Neuronal stem cell (in vitro differentiated cells): ENCODE measurements around the gene PCDH10.

Experiments used
- DNase-seq: peaks from one replicate; pipeline ENCODE4 v3.0.0-alpha.2; 2013; ENCODE audit warnings: low spot score
- H2AFZ ChIP-seq: one replicate; pipeline ENCODE4 v1.6.1; 2013; ENCODE audit warnings: mild to moderate bottlenecking, low read length, inconsistent platforms
- H2AK5ac ChIP-seq: 2 replicates; pipeline ENCODE4 v1.6.1; 2013; ENCODE audit warnings: low read depth, mild to moderate bottlenecking, inconsistent platforms, low read length, moderate library complexity, mixed read lengths
- H2BK120ac ChIP-seq: 2 replicates; pipeline ENCODE4 v1.6.1; 2013; ENCODE audit warnings: low read depth, mild to moderate bottlenecking, inconsistent platforms, low read length, moderate library complexity, mixed read lengths
- H2BK12ac ChIP-seq: one replicate; pipeline ENCODE4 v1.6.1; 2013; ENCODE audit warnings: low read length, inconsistent platforms
- H2BK15ac ChIP-seq: 2 replicates; pipeline ENCODE4 v1.6.1; 2013; ENCODE audit warnings: mild to moderate bottlenecking, low read length, inconsistent platforms, mixed read lengths
- H2BK5ac ChIP-seq: one replicate; pipeline ENCODE4 v1.6.1; 2013; ENCODE audit warnings: inconsistent platforms, mild to moderate bottlenecking, low read length, moderate library complexity
- H3K14ac ChIP-seq: one replicate; pipeline ENCODE4 v1.6.1; 2013; ENCODE audit warnings: low read length, inconsistent platforms
- H3K18ac ChIP-seq: 2 replicates; pipeline ENCODE4 v1.6.1; 2013; ENCODE audit warnings: low read length, inconsistent platforms
- H3K23ac ChIP-seq: 2 replicates; pipeline ENCODE4 v1.6.1; 2013; ENCODE audit warnings: low read depth, mild to moderate bottlenecking, mixed read lengths, low read length, inconsistent platforms; ENCODE audit not compliant: poor library complexity
- H3K27ac ChIP-seq: replicated peaks from 3 replicates; pipeline ENCODE4 v1.5.1; 2013; ENCODE audit warnings: low read length, inconsistent platforms
- H3K27me3 ChIP-seq, 3 experiments: 2 replicates each; pipeline ENCODE4 v1.6.1; 2013; ENCODE audit warnings: low read length in 3 of 3, mild to moderate bottlenecking in 2 of 3, inconsistent platforms in 1 of 3, low read depth in 1 of 3, mixed read lengths in 1 of 3, moderate library complexity in 1 of 3; ENCODE audit not compliant: control insufficient read depth in 3 of 3, insufficient read depth in 3 of 3
- H3K36me3 ChIP-seq, 2 donors: replicated peaks in 1 of 2; 2 replicates each; pipeline ENCODE4 v1.6.1; 2013; ENCODE audit warnings: low read length in 2 of 2; ENCODE audit not compliant: control insufficient read depth in 2 of 2, insufficient read depth in 2 of 2
- H3K4ac ChIP-seq: 2 replicates; pipeline ENCODE4 v1.6.1; 2013; ENCODE audit warnings: inconsistent platforms, mild to moderate bottlenecking, low read length, moderate library complexity
- H3K4me1 ChIP-seq, 2 donors: 1 replicate in 1 of 2; 2 replicates in 1 of 2; pipeline ENCODE4 v1.6.1; 2013; ENCODE audit warnings: low read length in 2 of 2, low read depth in 1 of 2; ENCODE audit not compliant: control insufficient read depth in 2 of 2, insufficient read depth in 1 of 2
- H3K4me2 ChIP-seq: one replicate; pipeline ENCODE4 v1.6.1; 2013; ENCODE audit warnings: mild to moderate bottlenecking, low read length, inconsistent platforms; ENCODE audit not compliant: insufficient read depth, poor library complexity, severe bottlenecking
- H3K4me3 ChIP-seq, 2 donors: 2 replicates each; pipeline ENCODE4 v1.5.1; 2013; ENCODE audit warnings: low read length in 2 of 2, mild to moderate bottlenecking in 2 of 2, inconsistent platforms in 1 of 2, moderate library complexity in 1 of 2
- H3K79me1 ChIP-seq: one replicate; pipeline ENCODE4 v1.6.1; 2013; ENCODE audit warnings: low read depth, mild to moderate bottlenecking, inconsistent platforms, low read length, moderate library complexity
- H3K9ac ChIP-seq: one replicate; pipeline ENCODE4 v1.6.1; 2013; ENCODE audit warnings: mild to moderate bottlenecking, low read depth, low read length, inconsistent platforms; ENCODE audit not compliant: poor library complexity
- H3K9me3 ChIP-seq, 2 donors: replicated peaks in 1 of 2; 2 replicates each; pipeline versions ENCODE3 to v1.6.1; 2013; ENCODE audit warnings: low read length in 2 of 2, mild to moderate bottlenecking in 2 of 2, inconsistent platforms in 1 of 2, low read depth in 1 of 2, mixed read lengths in 1 of 2, moderate library complexity in 1 of 2; ENCODE audit not compliant: control insufficient read depth in 2 of 2, insufficient read depth in 1 of 2
- H4K8ac ChIP-seq: one replicate; pipeline ENCODE4 v1.6.1; 2013; ENCODE audit warnings: low read depth, mild to moderate bottlenecking, inconsistent platforms, low read length, moderate library complexity
- H4K91ac ChIP-seq: one replicate; pipeline ENCODE4 v1.6.1; 2013; ENCODE audit warnings: low read length, low read depth, mild to moderate bottlenecking, inconsistent platforms; ENCODE audit not compliant: poor library complexity
- whole genome bisulfite sequencing, 2 donors: extraction: QIAGEN DNeasy Blood & Tissue Kit; methylation state at CpG; one replicate each; pipeline ENCODE4 v1.1.7; 2013; ENCODE audit warnings: missing lambda C conversion rate in 2 of 2, mixed read lengths in 1 of 2; ENCODE audit not compliant: insufficient read length in 2 of 2, insufficient replicate concordance in 1 of 2; ENCODE audit errors: extremely low coverage in 2 of 2; 5-methylcytosine and 5-hydroxymethylcytosine counted together

The PCDH10 gene

DNA sequence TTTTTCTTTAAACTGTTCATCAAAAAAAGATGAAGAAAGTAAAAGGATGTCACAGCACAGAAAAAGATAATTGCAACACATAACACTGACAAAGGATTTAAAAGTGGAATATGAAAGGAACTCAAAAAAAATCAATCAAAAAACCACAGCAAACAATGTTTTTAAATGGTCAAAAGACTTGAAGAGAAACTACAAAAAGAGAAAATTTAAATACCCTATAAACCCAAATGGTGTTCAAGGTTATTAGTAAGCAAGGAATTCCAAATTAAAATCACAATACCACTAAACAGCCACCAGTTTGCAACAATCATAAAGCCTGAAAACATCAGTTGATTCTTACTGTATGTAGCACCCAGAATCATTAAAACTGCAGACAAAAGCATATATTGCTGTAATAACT is 36.5 kb upstream of the PCDH10 start:
- H3K4me1 ChIP-seq, result no peaks in the 10 kb centered on the region
- H3K9me3 ChIP-seq, result no peaks in the 10 kb centered on the region
- no peak overlapping the region for H2AFZ ChIP-seq
- H3K14ac ChIP-seq, result no peak overlapping the region
- H2AK5ac ChIP-seq, result no peak overlapping the region
- no peak overlapping the region for H4K91ac ChIP-seq
- H2BK12ac ChIP-seq, result no peak overlapping the region
- H4K8ac ChIP-seq, result no peak overlapping the region
- H3K36me3 ChIP-seq, result no peaks in the 10 kb centered on the region
- no peak overlapping the region for H2BK15ac ChIP-seq
- H3K4me3 ChIP-seq, result no peak overlapping the region
- H3K27me3 ChIP-seq, result no peaks in the 10 kb centered on the region
- no peak overlapping the region for H3K27ac ChIP-seq
- DNase-seq, result no peak
- H3K23ac ChIP-seq, result no peak overlapping the region
- no peak overlapping the region for H2BK5ac ChIP-seq
- H3K79me1 ChIP-seq, result no peaks in the 10 kb centered on the region
- H3K18ac ChIP-seq, result no peak overlapping the region
- H3K4me2 ChIP-seq, result no peak overlapping the region
- no peak overlapping the region for H3K4ac ChIP-seq
- no peak overlapping the region for H3K9ac ChIP-seq
- H2BK120ac ChIP-seq, result no peak overlapping the region

DNA sequence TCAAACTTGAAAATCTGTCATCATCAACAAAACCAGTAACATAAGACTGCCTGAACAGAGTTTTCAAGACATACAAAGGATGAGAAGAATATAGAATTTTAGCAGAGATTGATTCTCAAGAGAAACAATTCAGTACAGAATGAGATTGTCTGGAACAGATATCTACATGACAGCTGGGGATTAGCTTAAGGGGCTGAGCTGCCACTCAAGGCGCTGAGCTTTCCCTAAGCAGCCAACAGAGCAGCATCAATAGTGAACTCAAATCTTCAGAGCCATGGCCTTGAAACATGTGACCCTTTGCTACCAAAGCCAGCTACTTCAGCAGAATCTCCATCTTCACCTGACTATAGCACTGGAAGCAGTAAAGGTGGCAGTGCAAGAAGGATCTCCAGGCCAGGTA is 24.3 kb upstream of the PCDH10 start:
- Histone ChIP-seq H3K79me1 (no peaks in the 10 kb centered on the region), H3K27ac (no peak overlapping the region), H3K4ac (no peak overlapping the region), H3K9me3 (no peaks in the 10 kb centered on the region), H3K4me2 (no peak overlapping the region), H2BK15ac (no peak overlapping the region), H3K18ac (no peak overlapping the region), H3K14ac (no peak overlapping the region), H4K91ac (no peak overlapping the region), H2AK5ac (no peak overlapping the region), H3K9ac (no peak overlapping the region), H3K4me1 (no peaks in the 10 kb centered on the region), H3K36me3 (no peaks in the 10 kb centered on the region), H2BK12ac (no peak overlapping the region), H3K4me3 (no peak overlapping the region), H2AFZ (no peak overlapping the region), H2BK120ac (no peak overlapping the region), H3K27me3 (no peaks in the 10 kb centered on the region), H3K23ac (no peak overlapping the region), H4K8ac (no peak overlapping the region), H2BK5ac (no peak overlapping the region)
- WGBS, 2 donors, result no CpG with 5 or more reads among the region's 1 CpG
- DNase-seq, result no peak

DNA sequence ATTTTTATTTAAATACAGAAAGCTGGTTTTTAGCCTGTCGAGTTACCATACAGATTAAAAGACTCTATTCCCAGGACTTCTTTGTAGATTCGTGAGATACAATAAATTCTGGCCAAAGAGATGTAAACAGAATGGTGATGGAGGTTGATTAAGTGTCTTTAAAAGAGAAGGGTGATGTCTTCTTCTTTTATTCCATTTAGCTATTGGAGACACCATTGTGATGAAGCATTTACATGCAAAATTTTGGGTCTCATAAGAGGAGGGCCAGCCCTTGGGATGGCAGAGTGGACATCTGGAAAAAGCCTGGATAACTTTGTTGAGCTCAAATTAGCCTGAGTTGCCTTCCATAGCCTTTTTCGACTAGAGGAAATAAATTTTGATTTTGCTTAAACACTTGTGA is 21.6 kb upstream of the PCDH10 start:
- no peak overlapping the region for H2BK5ac ChIP-seq
- H2BK15ac ChIP-seq, result no peak overlapping the region
- no peak overlapping the region for H4K8ac ChIP-seq
- H3K27me3 ChIP-seq, result no peaks in the 10 kb centered on the region
- H3K4me1 ChIP-seq, result no peaks in the 10 kb centered on the region
- H4K91ac ChIP-seq, result no peak overlapping the region
- no peaks in the 10 kb centered on the region for H3K79me1 ChIP-seq
- H3K9ac ChIP-seq, result no peak overlapping the region
- no peaks in the 10 kb centered on the region for H3K36me3 ChIP-seq
- no peak overlapping the region for H2BK12ac ChIP-seq
- no peak overlapping the region for H2AFZ ChIP-seq
- H2BK120ac ChIP-seq, result no peak overlapping the region
- no peak overlapping the region for H3K18ac ChIP-seq
- H3K9me3 ChIP-seq, result no peaks in the 10 kb centered on the region
- no CpG with 5 or more reads among the region's 3 CpGs for WGBS, 2 donors
- H3K14ac ChIP-seq, result no peak overlapping the region
- no peak overlapping the region for H3K4me2 ChIP-seq
- no peak overlapping the region for H3K23ac ChIP-seq
- H2AK5ac ChIP-seq, result no peak overlapping the region
- H3K4ac ChIP-seq, result no peak overlapping the region
- DNase-seq, result no peak
- no peak overlapping the region for H3K4me3 ChIP-seq
- no peak overlapping the region for H3K27ac ChIP-seq

DNA sequence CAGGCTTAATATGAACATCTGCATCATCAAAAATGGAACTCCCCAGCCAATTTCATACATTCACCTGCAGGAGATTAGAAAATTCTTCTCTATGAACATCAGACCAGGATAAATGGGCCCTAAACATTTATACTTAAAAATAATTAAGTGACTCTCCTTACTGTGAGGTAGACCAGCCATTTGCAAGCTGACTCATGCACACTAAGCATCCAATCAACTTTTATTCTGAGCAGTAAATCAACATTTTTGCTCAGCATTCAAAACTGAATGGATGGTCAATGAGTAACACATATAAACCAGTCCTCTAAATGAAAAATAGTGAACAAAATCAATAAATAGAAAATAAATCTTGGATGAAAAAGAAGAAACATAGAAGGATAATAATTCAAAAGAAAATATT is 19.9 kb upstream of the PCDH10 start:
- Histone ChIP-seq H3K4ac (no peak overlapping the region), H2BK12ac (no peak overlapping the region), H3K18ac (no peak overlapping the region), H3K23ac (no peak overlapping the region), H3K9ac (no peak overlapping the region), H3K4me3 (no peak overlapping the region), H3K4me2 (no peak overlapping the region), H3K27ac (no peak overlapping the region), H3K9me3 (no peaks in the 10 kb centered on the region), H4K91ac (no peak overlapping the region), H3K14ac (no peak overlapping the region), H2AK5ac (no peak overlapping the region), H4K8ac (no peak overlapping the region), H3K79me1 (no peaks in the 10 kb centered on the region), H2BK15ac (no peak overlapping the region), H3K36me3 (no peaks in the 10 kb centered on the region), H3K27me3 (no peaks in the 10 kb centered on the region), H2BK5ac (no peak overlapping the region), H3K4me1 (no peaks in the 10 kb centered on the region), H2BK120ac (no peak overlapping the region), H2AFZ (no peak overlapping the region)
- DNase-seq, result no peak
